Bronchial epithelial cell (primary cell): ENCODE data around the gene DCTN3. TPM values are rescaled to one million over a fixed set of nuclear protein-coding genes. Genes with fewer than 3 reads are reported as not detected.

Experiments used
- DNase-seq: peaks from one replicate; pipeline ENCODE4 v3.0.0-alpha.2; 2010; ENCODE audit warnings: low read depth
- FAIRE-seq: peaks from 2 replicates; lab custom pipeline; 2011; peaks lifted over from hg19 to GRCh38; lab: Jason Lieb, UNC
- H3K27me3 ChIP-seq: 2 replicates; pipeline ENCODE4 v1.5.1; 2011; ENCODE audit warnings: low read length; ENCODE audit not compliant: control insufficient read depth, insufficient read depth
- H3K36me3 ChIP-seq: 2 replicates; pipeline ENCODE4 v1.5.1; 2011; ENCODE audit warnings: low read length; ENCODE audit not compliant: control insufficient read depth, insufficient read depth
- H3K4me3 ChIP-seq: 2 replicates; pipeline ENCODE4 v1.5.1; 2011; ENCODE audit warnings: mild to moderate bottlenecking, low read depth, low read length, control low read depth
- total RNA-seq: library from RNA; depleted of rRNA; stranded (reverse); fragments of >200 nt; gene quantifications from 2 replicates; pipeline ENCODE4 v1.2.1, GENCODE V29; 2014
- TF ChIP-seq, protein P1 (sequence below): IDR thresholded peaks from 2 replicates; pipeline ENCODE4 v1.5.1; 2011; ENCODE audit warnings: mild to moderate bottlenecking, moderate library complexity, low read length, control low read depth, inconsistent platforms; ENCODE audit not compliant: insufficient read depth, severe bottlenecking

DCTN3 gene
- 57.1 and 73.4 TPM in 2 replicates for total RNA-seq

DNA sequence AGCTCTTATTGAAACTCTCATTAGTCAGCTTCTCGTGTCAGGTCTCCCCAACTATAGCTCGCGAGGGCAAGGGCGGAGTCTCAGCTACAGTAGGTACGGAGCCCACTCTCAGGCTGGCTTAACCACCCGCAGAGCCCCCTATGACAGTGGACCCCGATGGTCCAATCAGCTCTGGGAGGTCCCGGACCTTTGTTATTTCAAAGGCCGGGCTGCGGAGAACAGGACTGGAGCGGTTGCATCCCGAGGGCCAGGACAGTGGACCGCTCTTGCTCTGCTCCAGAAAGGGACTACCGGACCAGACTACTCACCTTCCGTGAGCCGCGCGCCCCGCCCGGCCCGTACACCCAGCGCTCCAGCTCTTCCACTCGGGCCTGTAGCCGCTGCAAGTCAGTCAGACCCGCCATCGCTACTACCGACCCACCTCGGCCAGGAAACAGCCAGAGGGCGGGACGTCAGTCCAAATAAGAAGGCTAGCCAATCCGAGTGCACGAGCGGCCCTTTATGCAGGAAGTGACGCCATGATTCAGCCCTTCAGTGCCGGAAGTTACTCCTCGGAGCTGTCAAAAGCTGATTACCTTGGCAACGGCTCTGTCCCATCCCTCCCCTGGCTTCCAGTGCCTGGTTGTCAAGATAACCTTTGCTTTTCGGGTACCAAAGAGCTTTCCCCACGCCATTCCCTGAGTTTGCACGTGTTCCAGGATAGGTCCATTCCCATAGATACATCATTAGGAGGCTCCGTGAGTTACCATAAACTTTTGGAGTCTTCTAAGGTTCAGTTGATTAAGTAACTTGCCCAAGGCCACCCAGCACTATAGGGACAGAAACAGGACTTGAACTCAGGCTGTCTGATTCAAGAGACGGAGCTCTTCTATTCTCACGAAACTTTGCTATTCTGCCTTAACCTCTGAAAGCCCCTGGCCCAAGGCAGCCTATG lies at the start of gene DCTN3:
Gene DCTN3, minus strand, starts transcription at position 435 of the 934 bp plus-strand sequence. Its CDS starts 31 bp downstream, at position 404.
- FAIRE-seq = peak; percentile 88
- TF ChIP-seq, protein P1, sequence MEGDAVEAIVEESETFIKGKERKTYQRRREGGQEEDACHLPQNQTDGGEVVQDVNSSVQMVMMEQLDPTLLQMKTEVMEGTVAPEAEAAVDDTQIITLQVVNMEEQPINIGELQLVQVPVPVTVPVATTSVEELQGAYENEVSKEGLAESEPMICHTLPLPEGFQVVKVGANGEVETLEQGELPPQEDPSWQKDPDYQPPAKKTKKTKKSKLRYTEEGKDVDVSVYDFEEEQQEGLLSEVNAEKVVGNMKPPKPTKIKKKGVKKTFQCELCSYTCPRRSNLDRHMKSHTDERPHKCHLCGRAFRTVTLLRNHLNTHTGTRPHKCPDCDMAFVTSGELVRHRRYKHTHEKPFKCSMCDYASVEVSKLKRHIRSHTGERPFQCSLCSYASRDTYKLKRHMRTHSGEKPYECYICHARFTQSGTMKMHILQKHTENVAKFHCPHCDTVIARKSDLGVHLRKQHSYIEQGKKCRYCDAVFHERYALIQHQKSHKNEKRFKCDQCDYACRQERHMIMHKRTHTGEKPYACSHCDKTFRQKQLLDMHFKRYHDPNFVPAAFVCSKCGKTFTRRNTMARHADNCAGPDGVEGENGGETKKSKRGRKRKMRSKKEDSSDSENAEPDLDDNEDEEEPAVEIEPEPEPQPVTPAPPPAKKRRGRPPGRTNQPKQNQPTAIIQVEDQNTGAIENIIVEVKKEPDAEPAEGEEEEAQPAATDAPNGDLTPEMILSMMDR = no peak
- DNase-seq = peak; percentile 89

GRCh38 chr9:34665381-34666250 lies 45.3 kb upstream of the DCTN3 start:
- FAIRE-seq (peak; percentile 36), DNase-seq (peak; percentile 86)
- H3K36me3 ChIP-seq = peaks cover 1% of the 10 kb centered on the region
- H3K27me3 ChIP-seq = no peaks in the 10 kb centered on the region
- peak overlapping the region; percentile 91 for H3K4me3 ChIP-seq
- TF ChIP-seq, protein P1 = no peak

More for the DNA sequence above, at the start of gene DCTN3:
- Histone ChIP-seq H3K36me3 (peaks cover 12% of the 10 kb centered on the region), H3K4me3 (peak within 1 kb of the TSS; percentile 78), H3K27me3 (peaks cover 18% of the 10 kb centered on the region)

GRCh38 chr9:34665067-34665380 lies 44.7 kb upstream of the DCTN3 start:
- FAIRE-seq (no peak), DNase-seq (no peak)
- TF ChIP-seq, protein P1 = no peak
- Histone ChIP-seq H3K36me3 (no peaks in the 10 kb centered on the region), H3K4me3 (peak overlapping the region; percentile 91), H3K27me3 (no peaks in the 10 kb centered on the region)

GRCh38 chr9:34664281-34665066 lies 44.2 kb upstream of the DCTN3 start:
- DNase-seq = peak; percentile 63

DNA sequence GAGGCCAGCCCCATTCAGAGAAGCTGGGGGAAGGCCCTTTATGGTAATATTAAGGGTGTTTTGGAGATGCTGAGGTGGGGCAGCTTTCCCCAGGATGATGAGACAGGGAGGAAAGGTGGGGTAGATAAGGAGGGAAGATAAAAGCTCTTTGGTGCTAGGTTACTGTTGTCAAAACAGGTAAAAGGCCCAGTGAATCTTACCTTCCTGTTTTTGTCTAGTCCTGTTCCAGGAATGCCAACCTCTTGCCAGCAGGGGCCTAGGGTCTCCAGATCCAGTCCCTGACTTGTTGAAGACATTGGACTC lies 43.0 kb upstream of the DCTN3 start:
- H3K27me3 ChIP-seq = no peaks in the 10 kb centered on the region
- DNase-seq = no peak
- no peak overlapping the region for H3K4me3 ChIP-seq
- H3K36me3 ChIP-seq = no peaks in the 10 kb centered on the region
- no peak for FAIRE-seq
- TF ChIP-seq, protein P1 = no peak

More at GRCh38 chr9:34664281-34665066, 44.2 kb upstream of the DCTN3 start:
- no peak for FAIRE-seq
- Histone ChIP-seq H3K36me3 (no peaks in the 10 kb centered on the region), H3K27me3 (no peaks in the 10 kb centered on the region), H3K4me3 (peak overlapping the region; percentile 91)
- TF ChIP-seq, protein P1 = peak; percentile 83
